Adrenal gland (tissue), 5 donors: Measurements from ENCODE around the gene SORCS3.

Source experiments
- POLR2A ChIP-seq, 2 donors: fragments of 450-650 bp; IDR thresholded peaks; one replicate each; pipeline ENCODE4 v1.6.1; 2017; ENCODE audit warnings: antibody characterized with exemption in 2 of 2, mild to moderate bottlenecking in 2 of 2, moderate library complexity in 1 of 2
- TF ChIP-seq, protein P1 (sequence below), 6 experiments: fragments of 450-650 bp in 4 of 6; fragments of 200-600 bp in 2 of 6; sonication (generic) in 1 of 6; IDR thresholded peaks; 1 replicate in 5 of 6; 2 replicates in 1 of 6; pipeline versions ENCODE4 v1.5.1 to v1.8.0; 2016 to 2021; ENCODE audit warnings: antibody characterized with exemption in 6 of 6, mild to moderate bottlenecking in 2 of 6, moderate library complexity in 1 of 6
- donor health status: DM: no; HTN: no; CAD: no.

DNA sequence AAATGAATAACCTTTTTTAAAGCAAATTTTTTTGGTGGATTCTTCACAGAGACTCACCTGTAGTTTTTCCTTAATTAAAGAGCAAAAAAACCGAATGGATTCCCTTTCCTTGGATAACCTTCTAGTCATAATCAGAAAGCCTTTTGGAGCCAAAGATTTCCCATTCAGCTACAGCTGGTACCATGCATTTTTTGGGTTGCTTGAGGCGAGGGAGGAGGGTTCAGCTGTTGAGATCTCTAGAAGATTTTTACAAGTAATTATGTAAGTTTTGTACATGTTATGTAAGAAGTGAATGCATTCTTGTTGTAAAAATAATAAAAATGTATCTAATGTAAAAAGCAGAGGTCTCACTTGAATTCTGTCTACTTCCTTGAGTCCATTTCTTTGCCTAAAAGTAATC, 463.2 kb downstream of the SORCS3 start:
- TF ChIP-seq, protein P1, sequence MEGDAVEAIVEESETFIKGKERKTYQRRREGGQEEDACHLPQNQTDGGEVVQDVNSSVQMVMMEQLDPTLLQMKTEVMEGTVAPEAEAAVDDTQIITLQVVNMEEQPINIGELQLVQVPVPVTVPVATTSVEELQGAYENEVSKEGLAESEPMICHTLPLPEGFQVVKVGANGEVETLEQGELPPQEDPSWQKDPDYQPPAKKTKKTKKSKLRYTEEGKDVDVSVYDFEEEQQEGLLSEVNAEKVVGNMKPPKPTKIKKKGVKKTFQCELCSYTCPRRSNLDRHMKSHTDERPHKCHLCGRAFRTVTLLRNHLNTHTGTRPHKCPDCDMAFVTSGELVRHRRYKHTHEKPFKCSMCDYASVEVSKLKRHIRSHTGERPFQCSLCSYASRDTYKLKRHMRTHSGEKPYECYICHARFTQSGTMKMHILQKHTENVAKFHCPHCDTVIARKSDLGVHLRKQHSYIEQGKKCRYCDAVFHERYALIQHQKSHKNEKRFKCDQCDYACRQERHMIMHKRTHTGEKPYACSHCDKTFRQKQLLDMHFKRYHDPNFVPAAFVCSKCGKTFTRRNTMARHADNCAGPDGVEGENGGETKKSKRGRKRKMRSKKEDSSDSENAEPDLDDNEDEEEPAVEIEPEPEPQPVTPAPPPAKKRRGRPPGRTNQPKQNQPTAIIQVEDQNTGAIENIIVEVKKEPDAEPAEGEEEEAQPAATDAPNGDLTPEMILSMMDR (IDR thresholded peaks at IDR 0.05), result no peak
- TF ChIP-seq POLR2A (IDR thresholded peaks at IDR 0.05), result no peak
